DMS53 treated with DMSO at 0.1 percent for 48 hours (cell line): ENCODE results near the gene TMEM91.
A peak's percentile ranks its signal among the peaks of the same experiment; 100 is the strongest.
"Not testable (repeated sequence)": the region's sequence is repeated elsewhere in the genome, so short reads cannot be mapped to it uniquely, and the experiment has no call there.

Experiments
- DNase-seq: peaks from one replicate; lab custom pipeline; 2025; ENCODE audit not compliant: unreplicated experiment; lab: John Stamatoyannopoulos, UW

Gene TMEM91

GRCh38 chr19:41376241-41376997 is at the start of gene TMEM91:
TMEM91 (plus strand) TSS chr19:41376533; CDS start chr19:41378310, 1,777 bp downstream.
- peak; percentile 33 for DNase-seq

- DNase-seq: no peak
Observed at GRCh38 chr19:41327076-41327575, 49.2 kb upstream of the TMEM91 start.

GRCh38 chr19:41327576-41328156 is 48.7 kb upstream of the TMEM91 start:
- DNase-seq: peak; percentile 47

GRCh38 chr19:41328157-41328841 is 48.0 kb upstream of the TMEM91 start:
- DNase-seq: no peak

GRCh38 chr19:41328842-41329225 is 47.5 kb upstream of the TMEM91 start:
- no peak for DNase-seq

- no peak for DNase-seq
Observed at GRCh38 chr19:41330481-41330880, 45.9 kb upstream of the TMEM91 start.

GRCh38 chr19:41330946-41331678 is 45.2 kb upstream of the TMEM91 start:
- no peak for DNase-seq

GRCh38 chr19:41332000-41332399 is 44.3 kb upstream of the TMEM91 start:
- no peak for DNase-seq

- no peak for DNase-seq
Observed at GRCh38 chr19:41332468-41332867, 43.9 kb upstream of the TMEM91 start.

- DNase-seq: no peak
Observed at GRCh38 chr19:41334793-41335192, 41.5 kb upstream of the TMEM91 start.

GRCh38 chr19:41335467-41335866 is 40.9 kb upstream of the TMEM91 start:
- no peak for DNase-seq

- no peak for DNase-seq
Observed at GRCh38 chr19:41339936-41340335, 36.4 kb upstream of the TMEM91 start.

GRCh38 chr19:41341669-41342490 is 34.5 kb upstream of the TMEM91 start:
- DNase-seq: peak; percentile 34

- DNase-seq: no peak
Observed at GRCh38 chr19:41344162-41344561, 32.2 kb upstream of the TMEM91 start.

- not testable (repeated sequence) for DNase-seq
Observed at GRCh38 chr19:41346916-41347315, 29.4 kb upstream of the TMEM91 start.

- no peak for DNase-seq
Observed at GRCh38 chr19:41350735-41351338, 25.5 kb upstream of the TMEM91 start.

GRCh38 chr19:41351339-41352245 is 24.7 kb upstream of the TMEM91 start:
- DNase-seq: peak; percentile 8

- no peak for DNase-seq
Observed at GRCh38 chr19:41352279-41352608, 24.1 kb upstream of the TMEM91 start.
